GM12865 (cell line): ENCODE measurements around the gene STXBP6.

Source experiments
- DNase-seq: peaks from one replicate; pipeline ENCODE4 v3.0.0; 2010; ENCODE audit warnings: low read depth
- H3K4me3 ChIP-seq: 2 replicates; pipeline ENCODE4 v1.5.1; 2011; ENCODE audit warnings: mild to moderate bottlenecking, low read depth, low read length, control low read depth
- TF ChIP-seq, protein P1 (sequence below): IDR thresholded peaks from 2 replicates; pipeline ENCODE4 v1.5.1; 2011; ENCODE audit warnings: low read length, control low read depth, low read depth, inconsistent platforms; ENCODE audit not compliant: insufficient read depth; ENCODE audit errors: missing control alignments

The STXBP6 gene

DNA sequence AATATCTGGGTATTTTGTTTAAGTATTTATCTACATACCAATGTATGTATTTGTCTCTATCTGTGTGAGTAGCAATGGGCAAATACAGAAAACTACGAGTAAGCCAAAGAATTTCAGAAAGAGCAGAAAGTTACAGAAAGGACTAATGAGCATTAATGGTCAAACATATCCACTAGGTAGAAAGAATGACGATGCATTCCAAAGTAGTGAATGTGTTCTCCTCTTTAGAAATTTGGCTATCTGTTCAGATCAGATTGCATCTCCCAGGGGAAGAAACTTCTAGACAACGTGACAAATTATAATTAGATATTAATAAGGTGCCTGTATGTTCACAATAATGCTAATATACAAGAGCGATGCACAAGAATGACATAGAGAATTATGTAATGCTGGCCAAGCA is 221.5 kb downstream of the STXBP6 start:
- H3K4me3 ChIP-seq, result no peak overlapping the region
- TF ChIP-seq, protein P1, sequence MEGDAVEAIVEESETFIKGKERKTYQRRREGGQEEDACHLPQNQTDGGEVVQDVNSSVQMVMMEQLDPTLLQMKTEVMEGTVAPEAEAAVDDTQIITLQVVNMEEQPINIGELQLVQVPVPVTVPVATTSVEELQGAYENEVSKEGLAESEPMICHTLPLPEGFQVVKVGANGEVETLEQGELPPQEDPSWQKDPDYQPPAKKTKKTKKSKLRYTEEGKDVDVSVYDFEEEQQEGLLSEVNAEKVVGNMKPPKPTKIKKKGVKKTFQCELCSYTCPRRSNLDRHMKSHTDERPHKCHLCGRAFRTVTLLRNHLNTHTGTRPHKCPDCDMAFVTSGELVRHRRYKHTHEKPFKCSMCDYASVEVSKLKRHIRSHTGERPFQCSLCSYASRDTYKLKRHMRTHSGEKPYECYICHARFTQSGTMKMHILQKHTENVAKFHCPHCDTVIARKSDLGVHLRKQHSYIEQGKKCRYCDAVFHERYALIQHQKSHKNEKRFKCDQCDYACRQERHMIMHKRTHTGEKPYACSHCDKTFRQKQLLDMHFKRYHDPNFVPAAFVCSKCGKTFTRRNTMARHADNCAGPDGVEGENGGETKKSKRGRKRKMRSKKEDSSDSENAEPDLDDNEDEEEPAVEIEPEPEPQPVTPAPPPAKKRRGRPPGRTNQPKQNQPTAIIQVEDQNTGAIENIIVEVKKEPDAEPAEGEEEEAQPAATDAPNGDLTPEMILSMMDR, result no peak
- DNase-seq, result no peak

DNA sequence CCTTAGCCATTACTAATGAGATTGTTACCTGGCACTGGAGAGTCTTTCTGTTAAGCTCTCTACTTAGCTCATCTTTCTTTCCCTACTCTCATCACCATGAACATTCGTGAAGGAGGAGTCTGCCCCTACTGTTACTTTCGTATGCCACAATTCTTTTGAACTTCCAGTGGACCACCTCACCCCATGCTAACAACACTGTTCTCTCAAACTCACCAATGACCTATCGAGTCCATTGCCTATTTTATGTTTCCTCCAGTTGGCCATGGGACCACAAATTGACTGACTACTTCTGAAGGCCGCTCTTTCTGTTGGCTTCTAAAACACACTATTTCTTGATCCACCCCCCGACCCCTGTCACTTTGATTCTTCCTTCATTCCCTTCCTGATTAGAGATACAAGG is 223.6 kb downstream of the STXBP6 start:
- TF ChIP-seq, protein P1, result no peak
- no peak for DNase-seq
- no peak overlapping the region for H3K4me3 ChIP-seq

DNA sequence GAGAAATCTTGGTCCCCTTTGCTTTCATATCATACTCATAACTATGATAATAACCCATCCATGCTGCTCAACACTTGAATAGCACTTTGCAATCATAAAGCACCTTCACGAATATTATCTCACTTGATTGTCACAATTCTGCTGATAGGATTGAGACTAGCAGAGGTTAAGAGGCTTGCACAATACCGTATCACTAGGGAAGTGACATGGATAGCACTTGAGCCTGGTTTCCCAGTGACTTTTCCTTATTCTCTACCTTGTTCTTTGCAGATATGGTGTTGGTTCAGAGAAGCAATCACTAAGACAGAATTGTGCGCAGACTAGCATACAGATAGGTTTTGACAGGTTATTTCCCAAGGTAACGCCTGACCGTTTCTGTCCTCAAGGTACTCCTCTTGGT is 229.3 kb downstream of the STXBP6 start:
- TF ChIP-seq, protein P1, result no peak
- no peak for DNase-seq
- H3K4me3 ChIP-seq, result no peak overlapping the region

DNA sequence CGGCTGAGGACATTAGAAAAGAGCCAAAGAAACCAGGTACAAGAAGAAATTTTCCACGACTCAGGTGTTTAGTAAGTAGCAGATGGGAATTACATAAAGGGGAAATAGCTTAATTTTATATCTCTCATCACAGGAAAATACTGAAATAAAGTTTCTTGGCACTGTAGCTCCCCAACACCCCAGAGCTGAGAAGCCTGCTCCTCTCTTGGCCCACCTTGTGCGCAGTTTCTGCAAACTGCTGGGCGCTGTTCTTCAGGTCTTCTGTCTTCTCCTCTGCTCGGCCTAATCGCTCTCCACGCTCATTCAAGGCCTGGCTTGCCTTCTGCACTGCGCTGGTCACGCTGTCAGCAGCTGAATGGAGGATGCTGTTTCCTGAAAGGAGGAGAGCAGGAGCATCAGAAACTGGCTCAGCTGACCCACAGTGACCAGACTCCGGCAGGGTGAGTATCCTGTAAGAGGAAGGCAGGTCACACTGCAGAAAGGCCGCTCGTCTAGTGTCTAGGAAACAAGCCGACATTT is 231.1 kb downstream of the STXBP6 start:
- TF ChIP-seq, protein P1, result no peak
- H3K4me3 ChIP-seq, result no peak overlapping the region
- DNase-seq, result no peak

DNA sequence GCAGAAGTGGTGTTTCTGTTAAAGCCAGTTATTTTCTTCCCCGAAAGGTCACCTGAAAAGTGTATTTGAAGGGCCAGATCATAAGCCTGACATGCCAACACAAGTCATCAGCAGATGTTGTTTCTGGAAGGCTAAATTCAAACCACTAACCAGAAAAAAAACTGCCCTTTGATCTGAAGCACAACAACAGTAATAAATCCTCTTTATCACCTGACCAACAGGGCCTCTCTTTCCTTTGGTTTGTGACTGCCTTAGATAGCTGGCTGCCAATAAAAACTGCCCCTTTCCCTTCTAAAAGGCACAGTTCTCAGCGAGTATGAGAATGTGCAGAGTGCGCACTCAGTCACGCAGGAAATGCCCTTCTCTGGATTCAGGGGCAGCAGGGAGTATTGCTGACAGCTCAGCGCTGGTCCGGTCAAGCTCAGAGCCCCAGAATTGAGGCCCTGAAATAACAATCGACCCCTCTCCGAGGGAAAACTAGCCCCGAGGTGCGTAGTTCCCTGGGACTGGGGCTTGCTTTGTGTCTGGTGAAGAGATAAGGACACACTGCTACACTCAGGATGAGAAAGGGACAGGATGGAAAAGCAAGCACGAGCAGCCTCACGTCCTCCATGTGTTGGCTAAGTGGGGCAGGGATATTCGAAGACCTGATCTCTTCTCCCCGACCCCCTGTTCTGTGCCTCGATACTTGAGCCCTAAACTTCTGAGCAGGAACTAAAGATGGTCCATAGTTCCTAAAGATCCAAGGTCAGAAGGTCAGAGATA is 231.7 kb downstream of the STXBP6 start:
- no peak overlapping the region for H3K4me3 ChIP-seq
- TF ChIP-seq, protein P1, result no peak
- no peak for DNase-seq

DNA sequence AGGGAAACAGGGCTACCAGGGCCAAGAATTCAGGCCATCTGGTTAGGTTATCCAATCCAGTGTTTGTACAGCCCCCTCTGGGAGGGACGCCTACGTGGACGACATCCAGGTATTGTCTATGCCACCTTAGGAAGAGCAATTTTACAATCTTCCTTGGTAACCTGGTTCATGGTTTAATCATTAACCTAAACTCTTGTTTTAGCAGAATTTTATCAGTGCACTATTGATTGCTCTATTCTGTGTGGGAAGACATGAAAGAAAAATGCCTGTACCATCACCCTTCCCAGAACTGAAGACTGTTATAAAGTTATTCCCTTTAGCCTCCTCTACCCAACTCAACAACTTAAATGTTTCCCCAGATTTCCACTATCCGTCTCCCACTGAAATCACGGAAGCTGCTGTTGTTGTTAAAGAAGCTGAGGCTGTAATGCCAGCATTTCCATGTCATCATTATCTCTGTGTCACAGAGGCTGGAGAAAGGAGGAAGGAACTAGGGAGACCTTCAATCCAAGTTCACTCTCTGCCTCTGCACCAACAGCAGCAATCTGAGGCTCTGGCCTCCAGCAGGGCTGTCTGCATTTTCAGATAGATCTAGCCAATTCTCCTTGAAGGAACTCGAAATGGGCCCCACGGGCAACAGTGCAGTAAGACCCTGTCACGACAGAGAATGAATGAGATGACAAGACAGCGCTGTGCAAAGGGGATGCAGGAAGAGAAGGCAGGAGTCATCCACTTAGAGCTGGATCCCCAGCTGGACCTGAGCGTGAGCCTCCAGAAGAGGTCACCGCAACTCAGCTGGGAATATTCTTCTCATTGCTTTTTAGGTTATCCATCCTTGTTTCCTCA is 232.5 kb downstream of the STXBP6 start:
- no peak for DNase-seq
- TF ChIP-seq, protein P1, result no peak
- H3K4me3 ChIP-seq, result no peak overlapping the region
